GM10847 (cell line): ENCODE data around the gene RAPGEF5.

Source experiments
- POLR2A ChIP-seq: IDR thresholded peaks from 2 replicates; pipeline ENCODE4 v1.6.1; 2011; ENCODE audit not compliant: insufficient read length; ENCODE audit errors: extremely low read depth

Gene RAPGEF5

DNA sequence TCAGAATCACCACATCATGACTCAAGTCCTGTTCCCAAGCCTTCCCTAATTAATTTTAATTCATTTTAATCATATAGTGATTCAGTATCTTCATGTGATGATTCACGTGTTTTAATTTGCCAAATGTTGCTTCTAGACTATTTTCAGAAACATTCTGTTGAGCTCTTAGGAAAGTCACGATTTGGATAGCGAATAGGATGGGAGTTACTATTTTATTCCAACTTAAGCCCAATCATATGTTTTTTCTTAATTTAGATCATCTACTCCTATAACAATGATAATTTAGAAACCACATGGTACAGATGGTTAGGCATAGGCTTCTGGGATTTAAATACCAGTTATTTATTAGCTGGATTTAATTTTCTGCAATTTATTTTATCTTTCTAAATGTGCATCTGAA is 49.1 kb downstream of the RAPGEF5 start:
- no peak for TF ChIP-seq POLR2A

DNA sequence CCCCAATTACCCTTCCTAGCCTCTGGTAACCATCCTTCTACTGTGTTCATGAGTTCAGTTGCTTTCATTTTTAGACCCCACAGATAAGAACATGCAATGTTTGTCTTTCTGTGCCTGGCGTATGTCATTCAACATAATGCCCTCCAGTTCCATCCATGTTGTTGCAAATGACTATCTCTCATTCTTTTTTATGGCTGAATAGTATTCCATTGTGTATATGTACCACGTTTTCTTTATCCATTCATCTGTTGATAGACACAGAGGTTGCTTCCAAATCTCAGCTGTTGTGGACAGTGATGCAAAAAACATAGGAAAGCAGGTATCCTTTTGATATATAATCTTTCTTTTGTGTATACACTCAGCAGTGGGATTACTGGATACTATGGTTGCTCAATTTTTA is 51.2 kb downstream of the RAPGEF5 start:
- TF ChIP-seq POLR2A = no peak

DNA sequence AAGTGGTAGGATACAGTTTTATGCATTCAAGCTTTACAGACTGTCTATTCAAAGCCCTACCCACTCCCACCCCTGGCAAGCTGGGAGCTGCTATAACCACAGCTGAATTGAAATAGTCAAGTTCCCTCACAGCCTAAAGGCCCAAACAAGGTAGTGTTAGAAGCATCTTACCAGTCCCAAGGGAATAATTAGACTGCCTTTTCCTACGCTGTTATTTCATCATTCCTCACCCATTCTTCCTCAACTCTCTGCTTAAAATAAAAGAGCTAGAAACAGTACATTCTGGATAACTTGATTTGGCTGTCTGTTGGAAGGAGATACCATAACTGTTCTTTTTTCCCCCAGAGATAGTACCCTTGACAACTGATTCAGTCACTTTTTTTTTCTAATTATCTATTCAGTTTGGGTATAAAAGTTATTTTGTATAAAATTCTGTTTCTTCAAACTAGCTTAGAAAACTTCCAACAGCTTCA is 54.0 kb downstream of the RAPGEF5 start:
- no peak for TF ChIP-seq POLR2A

GRCh38 chr7:22302193-22302592 is 54.8 kb downstream of the RAPGEF5 start:
- TF ChIP-seq POLR2A = no peak

DNA sequence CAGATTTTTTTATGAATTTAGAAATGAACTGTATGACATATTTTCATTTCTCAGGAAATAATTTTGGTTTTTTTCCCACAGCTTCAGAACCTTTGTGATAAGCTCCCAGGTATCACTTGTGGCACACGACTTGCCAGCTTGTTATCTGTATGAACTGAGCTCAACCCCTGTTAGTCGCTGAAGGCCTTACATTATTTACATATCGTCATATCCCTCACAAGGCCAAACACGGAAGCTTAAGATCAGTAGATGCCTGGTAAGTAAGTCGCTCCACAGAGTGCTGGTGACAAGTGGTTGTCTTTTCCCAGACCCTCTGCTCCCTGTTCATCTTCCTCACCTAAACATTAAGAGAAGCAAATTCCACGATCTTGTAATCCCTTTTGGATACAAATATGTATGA is 55.2 kb downstream of the RAPGEF5 start:
- TF ChIP-seq POLR2A = no peak

DNA sequence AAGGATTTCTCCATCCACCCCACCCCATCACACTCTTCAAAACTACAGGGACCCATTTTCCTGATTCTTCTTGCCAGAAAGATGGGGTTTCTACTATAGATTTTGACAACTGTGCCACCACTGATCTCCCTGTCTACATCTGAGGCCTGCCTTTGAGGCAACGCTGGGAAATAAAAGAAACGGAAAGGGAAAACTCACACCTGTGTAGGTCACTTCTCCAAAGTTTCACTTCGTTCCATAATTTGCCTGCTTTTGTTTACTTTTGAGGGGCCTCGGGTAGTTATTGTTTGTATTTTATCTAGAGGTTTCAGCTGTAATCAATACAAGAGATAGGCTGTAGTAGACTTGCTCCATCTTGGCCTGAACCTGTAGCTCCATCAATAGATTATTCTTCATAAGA is 56.1 kb downstream of the RAPGEF5 start:
- no peak for TF ChIP-seq POLR2A

GRCh38 chr7:22296916-22297315 is 60.0 kb downstream of the RAPGEF5 start:
- no peak for TF ChIP-seq POLR2A

DNA sequence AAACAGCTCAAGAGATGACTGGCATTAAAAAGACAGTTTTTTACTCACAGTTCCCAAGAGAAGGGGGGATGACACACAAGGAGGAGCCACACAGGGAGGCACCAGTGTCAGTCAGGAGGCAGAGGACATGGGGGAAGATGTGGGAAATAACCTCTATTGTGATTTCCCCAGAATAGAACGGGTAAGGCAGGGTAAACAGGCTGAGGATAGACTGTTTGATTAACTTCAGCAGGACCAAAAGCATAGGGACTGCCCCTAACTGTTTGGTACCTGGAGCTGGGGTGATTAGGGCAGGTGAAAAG is 60.7 kb downstream of the RAPGEF5 start:
- no peak for TF ChIP-seq POLR2A

- no peak for TF ChIP-seq POLR2A
These were observed 61.3 kb downstream of the RAPGEF5 start for GRCh38 chr7:22295402-22296264.

GRCh38 chr7:22292531-22292930 is 64.4 kb downstream of the RAPGEF5 start:
- TF ChIP-seq POLR2A = no peak

DNA sequence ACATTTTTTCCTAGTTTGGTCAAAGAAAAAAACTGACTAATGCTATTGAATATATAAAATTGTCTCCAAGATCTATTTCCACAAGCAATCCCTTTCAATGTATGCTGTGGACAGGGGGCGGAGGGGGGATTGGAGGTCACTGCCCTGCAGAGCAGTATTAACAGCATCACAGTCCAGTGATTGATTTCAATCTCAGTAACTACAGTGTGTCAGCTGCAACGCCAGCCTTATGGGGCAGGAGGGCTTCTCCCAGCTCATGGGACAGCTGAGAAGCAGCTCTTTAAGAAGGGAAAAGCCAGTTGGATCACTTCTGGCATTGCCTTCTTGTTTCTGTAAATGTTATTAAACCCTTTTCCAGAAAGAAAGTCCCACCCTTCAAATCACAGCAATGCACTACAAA is 65.0 kb downstream of the RAPGEF5 start:
- no peak for TF ChIP-seq POLR2A

GRCh38 chr7:22288202-22288601 is 68.8 kb downstream of the RAPGEF5 start:
- TF ChIP-seq POLR2A = no peak

- TF ChIP-seq POLR2A = no peak
These were observed 69.5 kb downstream of the RAPGEF5 start for GRCh38 chr7:22287412-22287811.

GRCh38 chr7:22286436-22286835 is 70.5 kb downstream of the RAPGEF5 start:
- no peak for TF ChIP-seq POLR2A

GRCh38 chr7:22281481-22281880 is 75.5 kb downstream of the RAPGEF5 start:
- no peak for TF ChIP-seq POLR2A

DNA sequence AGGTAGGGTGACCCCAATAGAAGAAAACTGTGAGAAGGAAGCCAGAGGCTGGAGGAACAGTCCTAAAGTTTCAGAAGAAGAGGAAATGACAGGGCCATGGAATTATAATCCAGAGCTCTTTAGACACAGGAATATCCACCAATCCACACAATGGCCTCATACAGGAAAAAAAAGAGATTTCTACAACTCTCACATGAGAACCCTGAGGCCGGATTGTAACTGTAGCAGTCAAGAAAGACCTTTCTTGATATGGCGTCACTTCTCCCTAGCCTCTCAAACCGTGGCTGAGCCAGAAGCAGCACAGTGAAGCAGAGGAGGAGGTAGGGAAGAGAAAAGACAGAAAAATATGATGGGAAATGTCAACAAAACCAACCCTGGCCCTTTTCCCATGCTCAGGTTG is 76.9 kb downstream of the RAPGEF5 start:
- no peak for TF ChIP-seq POLR2A

GRCh38 chr7:22278660-22279059 is 78.3 kb downstream of the RAPGEF5 start:
- TF ChIP-seq POLR2A = no peak
